Astrocyte of the cerebellum (primary cell): ENCODE results near the gene JSRP1.

Experiments used
- DNase-seq: peaks from one replicate; pipeline ENCODE4 v3.0.0-alpha.2; 2011; ENCODE audit warnings: low read depth
- H3K4me3 ChIP-seq: 2 replicates; pipeline ENCODE4 v1.5.1; 2011; ENCODE audit warnings: mild to moderate bottlenecking, low read depth, low read length, moderate library complexity
- in situ Hi-C: cut with HindIII; loops from 2 replicates; pipeline ENCODE4 v1.10.0; 2017; ENCODE audit warnings: low sequenced_read_pairs
- TF ChIP-seq, protein P1 (sequence below): IDR thresholded peaks from 2 replicates; pipeline ENCODE4 v1.5.1; 2012; ENCODE audit warnings: low read length, low read depth, moderate library complexity, mild to moderate bottlenecking; ENCODE audit errors: missing control alignments

The JSRP1 gene

DNA sequence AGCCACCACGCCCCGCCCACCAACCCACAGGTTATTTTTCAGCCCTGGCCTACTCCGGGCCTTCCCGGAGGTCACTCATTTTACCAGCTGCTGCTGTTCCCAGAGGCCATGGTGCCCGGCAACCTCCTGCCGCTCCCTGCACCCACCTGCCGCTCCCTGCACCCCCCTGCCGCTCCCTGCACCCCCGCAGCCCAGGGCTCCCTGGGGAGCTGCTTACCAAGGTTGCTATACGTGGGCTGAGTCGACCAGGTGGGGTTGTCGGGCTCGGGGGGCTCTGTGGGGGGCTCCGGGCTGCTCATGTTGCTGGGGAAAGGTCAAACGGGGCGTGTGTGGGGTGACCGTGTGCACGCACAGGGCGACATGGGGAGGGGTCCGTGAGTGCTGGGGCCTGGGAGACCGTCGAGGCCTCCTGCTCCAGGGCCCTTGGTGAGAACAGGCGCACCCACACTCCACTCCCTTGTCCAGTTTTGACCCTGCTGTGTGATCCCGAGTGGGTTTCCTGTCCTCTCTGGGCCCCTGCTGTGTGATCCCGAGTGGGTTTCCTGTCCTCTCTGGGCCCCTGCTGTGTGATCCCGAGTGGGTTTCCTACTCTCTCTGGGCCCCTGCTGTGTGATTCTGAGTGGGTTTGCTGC, 24.5 kb upstream of the JSRP1 start:
- TF ChIP-seq, protein P1, sequence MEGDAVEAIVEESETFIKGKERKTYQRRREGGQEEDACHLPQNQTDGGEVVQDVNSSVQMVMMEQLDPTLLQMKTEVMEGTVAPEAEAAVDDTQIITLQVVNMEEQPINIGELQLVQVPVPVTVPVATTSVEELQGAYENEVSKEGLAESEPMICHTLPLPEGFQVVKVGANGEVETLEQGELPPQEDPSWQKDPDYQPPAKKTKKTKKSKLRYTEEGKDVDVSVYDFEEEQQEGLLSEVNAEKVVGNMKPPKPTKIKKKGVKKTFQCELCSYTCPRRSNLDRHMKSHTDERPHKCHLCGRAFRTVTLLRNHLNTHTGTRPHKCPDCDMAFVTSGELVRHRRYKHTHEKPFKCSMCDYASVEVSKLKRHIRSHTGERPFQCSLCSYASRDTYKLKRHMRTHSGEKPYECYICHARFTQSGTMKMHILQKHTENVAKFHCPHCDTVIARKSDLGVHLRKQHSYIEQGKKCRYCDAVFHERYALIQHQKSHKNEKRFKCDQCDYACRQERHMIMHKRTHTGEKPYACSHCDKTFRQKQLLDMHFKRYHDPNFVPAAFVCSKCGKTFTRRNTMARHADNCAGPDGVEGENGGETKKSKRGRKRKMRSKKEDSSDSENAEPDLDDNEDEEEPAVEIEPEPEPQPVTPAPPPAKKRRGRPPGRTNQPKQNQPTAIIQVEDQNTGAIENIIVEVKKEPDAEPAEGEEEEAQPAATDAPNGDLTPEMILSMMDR, result no peak
- in situ Hi-C loops, result no loop called here
- H3K4me3 ChIP-seq, result no peak overlapping the region
- no peak for DNase-seq

GRCh38 chr19:2278459-2279158, 22.4 kb upstream of the JSRP1 start:
- in situ Hi-C loops, result no loop called here
- no peak for DNase-seq
- TF ChIP-seq, protein P1, result no peak
- no peak overlapping the region for H3K4me3 ChIP-seq

GRCh38 chr19:2277138-2277537, 20.9 kb upstream of the JSRP1 start:
- in situ Hi-C loops, result no loop called here
- no peak overlapping the region for H3K4me3 ChIP-seq
- TF ChIP-seq, protein P1, result no peak
- no peak for DNase-seq

- in situ Hi-C loops, result no loop called here
- TF ChIP-seq, protein P1, result no peak
- H3K4me3 ChIP-seq, result no peak overlapping the region
- no peak for DNase-seq
Observed at GRCh38 chr19:2276429-2276986, 20.3 kb upstream of the JSRP1 start.

- no peak for DNase-seq
- TF ChIP-seq, protein P1, result no peak
- no peak overlapping the region for H3K4me3 ChIP-seq
- in situ Hi-C loops, result no loop called here
Observed at GRCh38 chr19:2275588-2276428, 19.6 kb upstream of the JSRP1 start.

DNA sequence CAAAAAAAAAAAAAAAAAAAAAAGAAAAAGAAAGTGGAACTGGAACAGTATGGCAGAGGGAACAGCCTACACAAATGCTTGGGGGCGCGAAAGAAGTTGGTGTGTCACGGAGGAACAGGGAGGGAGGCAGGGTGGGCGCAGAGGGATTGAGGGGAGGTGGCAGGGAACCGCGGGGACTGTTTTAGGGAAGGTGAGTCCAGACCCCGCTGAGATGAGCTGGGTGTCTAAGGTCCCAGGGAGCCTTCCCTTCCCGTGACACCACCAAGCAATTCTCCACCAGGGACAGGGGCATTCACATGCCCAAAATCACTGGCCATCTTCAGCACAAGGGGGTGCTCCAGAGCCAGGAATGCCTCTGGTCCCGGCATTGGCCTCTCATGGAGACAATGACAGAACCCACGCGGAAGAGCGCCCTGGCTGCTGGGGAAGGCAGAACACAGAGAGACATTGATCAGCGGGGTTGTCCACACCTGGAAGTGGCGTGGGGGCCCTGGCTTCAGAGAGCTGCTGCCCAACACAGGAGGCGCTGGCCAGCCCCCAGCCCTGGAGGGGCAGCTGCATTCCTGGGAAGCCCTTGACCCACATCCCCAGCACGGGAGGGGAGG, 18.8 kb upstream of the JSRP1 start:
- TF ChIP-seq, protein P1, result peak; percentile 71
- H3K4me3 ChIP-seq, result no peak overlapping the region
- peak; percentile 44 for DNase-seq
- in situ Hi-C loops, result no loop called here
